Measurements from ENCODE around the gene EZH2. TPM values are rescaled to one million over a fixed set of nuclear protein-coding genes. Genes with fewer than 3 reads are reported as not detected.

The EZH2 gene
- total RNA-seq, 1 experiment from 2014 or later = 48.1 TPM

GRCh38 chr7:148927123-148928045 is 43.3 kb upstream of the EZH2 start:
- DNase-seq (ENCODE audit: unreplicated experiment) = no peak
- BruUV-seq (replicated peaks) = no TSS peak
- Mint-ChIP-seq H3K9me3 (ENCODE audit: unreplicated experiment) (no peaks in the 10 kb centered on the region), H3K27ac (ENCODE audit: low read depth, unreplicated experiment) (no peak overlapping the region), H3K4me3 (ENCODE audit: unreplicated experiment) (no peak overlapping the region), H3K4me1 (ENCODE audit: insufficient read depth, unreplicated experiment) (peaks cover 5% of the 10 kb centered on the region), H3K36me3 (ENCODE audit: insufficient read depth, unreplicated experiment) (no peaks in the 10 kb centered on the region), H3K27me3 (ENCODE audit: insufficient read depth, unreplicated experiment) (no peaks in the 10 kb centered on the region)
- CTCF ChIA-PET = no interaction called here
- TF ChIP-seq CTCF (IDR thresholded peaks at IDR 0.05; ENCODE audit: unreplicated experiment) = no peak
- intact Hi-C loops (cut with micrococcal nuclease) = no loop called here
- POLR2A ChIA-PET = interaction anchor here (1.0 kb wide), 1 partner anchor 14 kb away, joined by 3 read pairs; no protein-coding TSS in a partner anchor

GRCh38 chr7:148925836-148926235 is 41.7 kb upstream of the EZH2 start:
- no peak overlapping the region for H3K4me3 Mint-ChIP-seq (ENCODE audit: unreplicated experiment)
- intact Hi-C loops (cut with micrococcal nuclease) = no loop called here
- BruUV-seq (replicated peaks) = no TSS peak
- no peaks in the 10 kb centered on the region for H3K9me3 Mint-ChIP-seq (ENCODE audit: unreplicated experiment)
- H3K4me1 Mint-ChIP-seq (ENCODE audit: insufficient read depth, unreplicated experiment) = peaks cover 5% of the 10 kb centered on the region
- no peaks in the 10 kb centered on the region for H3K27me3 Mint-ChIP-seq (ENCODE audit: insufficient read depth, unreplicated experiment)
- H3K36me3 Mint-ChIP-seq (ENCODE audit: insufficient read depth, unreplicated experiment) = no peaks in the 10 kb centered on the region
- no peak for TF ChIP-seq CTCF (IDR thresholded peaks at IDR 0.05; ENCODE audit: unreplicated experiment)
- ChIA-PET POLR2A (no interaction called here), CTCF (no interaction called here)
- DNase-seq (ENCODE audit: unreplicated experiment) = no peak
- H3K27ac Mint-ChIP-seq (ENCODE audit: low read depth, unreplicated experiment) = no peak overlapping the region

- ChIA-PET CTCF (interaction anchor here (0.8 to 1.6 kb wide), 3 partner anchors 9 to 39 kb away, joined by 3 to 7 read pairs (median 4); no protein-coding TSS in a partner anchor), POLR2A (interaction anchor here (1.1 kb wide), 1 partner anchor 41 kb away, joined by 3 read pairs; no protein-coding TSS in a partner anchor)
- Mint-ChIP-seq H3K27me3 (ENCODE audit: insufficient read depth, unreplicated experiment) (no peaks in the 10 kb centered on the region), H3K36me3 (ENCODE audit: insufficient read depth, unreplicated experiment) (no peaks in the 10 kb centered on the region), H3K4me3 (ENCODE audit: unreplicated experiment) (no peak overlapping the region), H3K27ac (ENCODE audit: low read depth, unreplicated experiment) (no peak overlapping the region), H3K9me3 (ENCODE audit: unreplicated experiment) (no peaks in the 10 kb centered on the region), H3K4me1 (ENCODE audit: insufficient read depth, unreplicated experiment) (peaks cover 3% of the 10 kb centered on the region)
- intact Hi-C loops (cut with micrococcal nuclease) = no loop called here
- no peak for TF ChIP-seq CTCF (IDR thresholded peaks at IDR 0.05; ENCODE audit: unreplicated experiment)
- BruUV-seq (replicated peaks) = no TSS peak
- DNase-seq (ENCODE audit: unreplicated experiment) = no peak
These were observed 39.9 kb upstream of the EZH2 start for GRCh38 chr7:148924011-148924410.

GRCh38 chr7:148921806-148922205 is 37.7 kb upstream of the EZH2 start:
- TF ChIP-seq CTCF (IDR thresholded peaks at IDR 0.05; ENCODE audit: unreplicated experiment) = no peak
- intact Hi-C loops (cut with micrococcal nuclease) = no loop called here
- H3K4me1 Mint-ChIP-seq (ENCODE audit: insufficient read depth, unreplicated experiment) = no peaks in the 10 kb centered on the region
- DNase-seq (ENCODE audit: unreplicated experiment) = no peak
- no peaks in the 10 kb centered on the region for H3K36me3 Mint-ChIP-seq (ENCODE audit: insufficient read depth, unreplicated experiment)
- CTCF ChIA-PET = no interaction called here
- H3K27ac Mint-ChIP-seq (ENCODE audit: low read depth, unreplicated experiment) = no peak overlapping the region
- BruUV-seq (replicated peaks) = no TSS peak
- H3K27me3 Mint-ChIP-seq (ENCODE audit: insufficient read depth, unreplicated experiment) = no peaks in the 10 kb centered on the region
- POLR2A ChIA-PET = interaction anchor here (0.7 kb wide), 1 partner anchor 143 kb away, joined by 3 read pairs; no protein-coding TSS in a partner anchor
- H3K4me3 Mint-ChIP-seq (ENCODE audit: unreplicated experiment) = no peak overlapping the region
- no peaks in the 10 kb centered on the region for H3K9me3 Mint-ChIP-seq (ENCODE audit: unreplicated experiment)

All from MCF 10A (cell line).